ENCODE results near the gene CALU.

The CALU gene

GRCh38 chr7:128727239-128727638 lies 11.9 kb upstream of the CALU start:
- CTCF ChIA-PET = no interaction called here
- POLR2A ChIA-PET = interaction anchor here (2.6 kb wide), 1 partner anchor 12 kb away, joined by 24 read pairs; the partner anchor contains the start of gene CALU
- TF ChIP-seq SP1 (IDR thresholded peaks at IDR 0.05) (no peak), FOXM1 (IDR thresholded peaks at IDR 0.05; ENCODE audit: borderline replicate concordance) (no peak)
- DNase-seq (ENCODE audit: extremely low spot score) = no peak

DNA sequence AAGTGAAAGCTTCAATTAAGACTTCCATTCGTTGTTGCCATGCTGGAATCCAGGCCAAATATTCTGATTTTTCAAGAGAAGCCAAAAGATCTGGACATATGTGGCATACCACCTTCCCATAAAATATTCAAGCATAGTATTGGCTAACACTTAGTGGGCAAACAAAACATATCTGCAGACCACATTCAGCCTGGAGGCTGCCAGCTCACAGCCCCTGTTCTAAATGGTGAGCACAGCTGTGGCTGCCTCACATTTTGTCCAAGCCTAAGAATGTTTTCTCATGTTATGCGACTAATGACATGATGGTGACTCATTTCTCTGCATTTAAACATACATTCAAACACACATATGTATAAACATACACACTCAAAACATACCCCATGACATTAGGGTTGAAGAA lies 10.6 kb upstream of the CALU start:
- no peak for TF ChIP-seq PKNOX1 (IDR thresholded peaks at IDR 0.05)
- TF ChIP-seq HDGF (IDR thresholded peaks at IDR 0.05; ENCODE audit: borderline replicate concordance) = no peak
- no peak for TF ChIP-seq FOXK2 (IDR thresholded peaks at IDR 0.05)
- CTCF ChIA-PET = no interaction called here
- POLR2A ChIA-PET = interaction anchor here (1.5 kb wide), 1 partner anchor 10 kb away, joined by 11 read pairs; the partner anchor contains the start of gene CALU
- DNase-seq (ENCODE audit: extremely low spot score) = no peak

DNA sequence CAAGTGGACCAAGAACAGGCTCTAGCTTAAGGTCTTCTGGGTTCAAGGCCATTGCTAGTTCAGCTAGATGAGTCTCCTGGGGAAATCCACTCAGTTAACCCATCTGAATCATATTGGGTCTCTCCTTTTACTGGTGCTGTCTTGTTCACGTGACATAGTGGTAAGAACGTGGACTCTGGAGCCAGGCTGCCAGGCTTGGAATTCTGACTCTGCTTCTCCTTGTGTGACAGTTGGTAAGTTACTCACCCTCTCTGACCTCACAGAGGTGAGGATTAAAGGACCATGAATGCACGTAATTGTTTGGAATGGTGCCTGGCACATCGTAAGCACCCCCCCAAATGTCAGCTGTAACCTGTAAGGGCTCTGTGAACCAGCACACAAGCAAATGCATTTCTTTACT lies 9.7 kb upstream of the CALU start:
- no peak for DNase-seq (ENCODE audit: extremely low spot score)
- ChIA-PET CTCF (no interaction called here), POLR2A (interaction anchor here (1.1 to 1.5 kb wide), 2 partner anchors 9 to 10 kb away, joined by 3 to 11 read pairs; partner anchors contain the start of gene CALU)
- TF ChIP-seq ZNF384 (IDR thresholded peaks at IDR 0.05) (no peak), LEF1 (IDR thresholded peaks at IDR 0.05; ENCODE audit: borderline replicate concordance) (no peak), SUZ12 (IDR thresholded peaks at IDR 0.05) (no peak), L3MBTL2 (conservative IDR thresholded peaks at IDR 0.05) (no peak), BHLHE40 (IDR thresholded peaks at IDR 0.05; ENCODE audit: borderline replicate concordance) (no peak), FOXK2 (IDR thresholded peaks at IDR 0.05) (no peak), FOXA1 (IDR thresholded peaks at IDR 0.05) (no peak), ARNT (IDR thresholded peaks at IDR 0.05) (no peak), FOXM1 (IDR thresholded peaks at IDR 0.05; ENCODE audit: borderline replicate concordance) (no peak), CTBP1 (IDR thresholded peaks at IDR 0.05; ENCODE audit: borderline replicate concordance) (no peak), NFRKB (IDR thresholded peaks at IDR 0.05) (no peak), ELF4 (IDR thresholded peaks at IDR 0.05) (no peak), PKNOX1 (IDR thresholded peaks at IDR 0.05) (no peak), SP1 (IDR thresholded peaks at IDR 0.05) (no peak), HDGF (IDR thresholded peaks at IDR 0.05; ENCODE audit: borderline replicate concordance) (no peak), TARDBP (IDR thresholded peaks at IDR 0.05) (no peak)

- no peak for TF ChIP-seq CTBP1 (IDR thresholded peaks at IDR 0.05; ENCODE audit: borderline replicate concordance)
- no peak for DNase-seq (ENCODE audit: extremely low spot score)
- ChIA-PET CTCF (no interaction called here), POLR2A (no interaction called here)
These were observed 8.0 kb upstream of the CALU start for GRCh38 chr7:128731184-128731583.

GRCh38 chr7:128732521-128733277 lies 6.5 kb upstream of the CALU start:
- no peak for DNase-seq (ENCODE audit: extremely low spot score)
- POLR2A ChIA-PET = no interaction called here
- TF ChIP-seq CTBP1 (IDR thresholded peaks at IDR 0.05; ENCODE audit: borderline replicate concordance) (no peak), SP1 (IDR thresholded peaks at IDR 0.05) (no peak), ARNT (IDR thresholded peaks at IDR 0.05) (no peak), FOXK2 (IDR thresholded peaks at IDR 0.05) (no peak), FOXM1 (IDR thresholded peaks at IDR 0.05; ENCODE audit: borderline replicate concordance) (no peak), PKNOX1 (IDR thresholded peaks at IDR 0.05) (no peak), ELF4 (IDR thresholded peaks at IDR 0.05) (no peak), NFRKB (IDR thresholded peaks at IDR 0.05) (no peak), HDGF (IDR thresholded peaks at IDR 0.05; ENCODE audit: borderline replicate concordance) (no peak), FOXA1 (IDR thresholded peaks at IDR 0.05) (no peak), TARDBP (IDR thresholded peaks at IDR 0.05) (no peak), BHLHE40 (IDR thresholded peaks at IDR 0.05; ENCODE audit: borderline replicate concordance) (no peak), L3MBTL2 (conservative IDR thresholded peaks at IDR 0.05) (no peak), LEF1 (IDR thresholded peaks at IDR 0.05; ENCODE audit: borderline replicate concordance) (no peak)
- CTCF ChIA-PET = interaction anchor here (0.5 kb wide), 1 partner anchor 831 kb away, joined by 3 read pairs; no protein-coding TSS in a partner anchor

GRCh38 chr7:128733278-128733645 lies 5.9 kb upstream of the CALU start:
- no peak for TF ChIP-seq SUZ12 (IDR thresholded peaks at IDR 0.05)
- TF ChIP-seq CTBP1 (IDR thresholded peaks at IDR 0.05; ENCODE audit: borderline replicate concordance) = no peak
- TF ChIP-seq FOXK2 (IDR thresholded peaks at IDR 0.05) = no peak
- TF ChIP-seq ELF4 (IDR thresholded peaks at IDR 0.05) = no peak
- TF ChIP-seq NFRKB (IDR thresholded peaks at IDR 0.05) = no peak
- no peak for TF ChIP-seq FOXA1 (IDR thresholded peaks at IDR 0.05)
- TF ChIP-seq PKNOX1 (IDR thresholded peaks at IDR 0.05) = no peak
- no peak for TF ChIP-seq FOXM1 (IDR thresholded peaks at IDR 0.05; ENCODE audit: borderline replicate concordance)
- no peak for TF ChIP-seq L3MBTL2 (conservative IDR thresholded peaks at IDR 0.05)
- no peak for TF ChIP-seq LEF1 (IDR thresholded peaks at IDR 0.05; ENCODE audit: borderline replicate concordance)
- no peak for TF ChIP-seq HDGF (IDR thresholded peaks at IDR 0.05; ENCODE audit: borderline replicate concordance)
- TF ChIP-seq ARNT (IDR thresholded peaks at IDR 0.05) = no peak
- no peak for TF ChIP-seq ZNF384 (IDR thresholded peaks at IDR 0.05)
- TF ChIP-seq BHLHE40 (IDR thresholded peaks at IDR 0.05; ENCODE audit: borderline replicate concordance) = no peak
- no peak for TF ChIP-seq TARDBP (IDR thresholded peaks at IDR 0.05)
- no peak for TF ChIP-seq SP1 (IDR thresholded peaks at IDR 0.05)
- ChIA-PET POLR2A (no interaction called here), CTCF (no interaction called here)
- DNase-seq (ENCODE audit: extremely low spot score) = no peak
